ENCODE data around the gene SHISAL2B.
"Not testable (repeated sequence)": the region's sequence is repeated elsewhere in the genome, so short reads cannot be mapped to it uniquely, and the experiment has no call there.

SHISAL2B gene

DNA sequence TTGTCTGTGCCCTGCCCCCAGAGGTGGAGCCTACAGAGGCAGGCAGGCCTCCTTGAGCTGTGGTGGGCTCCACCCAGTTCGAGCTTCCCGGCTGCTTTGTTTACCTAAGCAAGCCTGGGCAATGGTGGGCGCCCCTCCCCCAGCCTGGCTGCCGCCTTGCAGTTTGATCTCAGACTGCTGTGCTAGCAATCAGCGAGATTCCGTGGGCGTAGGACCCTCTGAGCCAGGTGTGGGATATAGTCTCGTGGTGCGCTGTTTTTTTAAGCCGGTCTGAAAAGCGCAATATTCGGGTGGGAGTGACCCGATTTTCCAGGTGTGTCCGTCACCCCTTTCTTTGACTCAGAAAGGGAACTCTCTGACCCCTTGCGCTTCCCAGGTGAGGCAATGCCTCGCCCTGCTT, 24.2 kb downstream of the SHISAL2B start:
- not testable (repeated sequence) for H2AFZ ChIP-seq (ENCODE audit: low read depth, low read length); H3K9me3 ChIP-seq (ENCODE audit: low read length); H3K4me1 ChIP-seq (ENCODE audit: insufficient read depth, low read length); H3K27me3 ChIP-seq (ENCODE audit: insufficient read depth, low read length); H3K36me3 ChIP-seq (ENCODE audit: insufficient read depth, low read length); H3K4me3 ChIP-seq (ENCODE audit: low read length)

- H3K36me3 ChIP-seq (ENCODE audit: insufficient read depth, low read length) = peaks cover 45% of the 10 kb centered on the region
These were observed 32.3 kb downstream of the SHISAL2B start for GRCh38 chr5:64722588-64722987.

GRCh38 chr5:64727150-64727549, 36.8 kb downstream of the SHISAL2B start:
- Histone ChIP-seq H3K4me1 (ENCODE audit: insufficient read depth, low read length) (no peaks in the 10 kb centered on the region), H3K9me3 (ENCODE audit: low read length) (no peaks in the 10 kb centered on the region), H3K4me3 (ENCODE audit: low read length) (no peak overlapping the region), H3K27me3 (ENCODE audit: insufficient read depth, low read length) (no peaks in the 10 kb centered on the region), H2AFZ (ENCODE audit: low read depth, low read length) (no peak overlapping the region), H3K36me3 (ENCODE audit: insufficient read depth, low read length) (peaks cover 57% of the 10 kb centered on the region)

More at GRCh38 chr5:64722588-64722987, 32.3 kb downstream of the SHISAL2B start:
- Histone ChIP-seq H3K4me3 (ENCODE audit: low read length) (no peak overlapping the region), H3K27me3 (ENCODE audit: insufficient read depth, low read length) (no peaks in the 10 kb centered on the region), H3K4me1 (ENCODE audit: insufficient read depth, low read length) (no peaks in the 10 kb centered on the region), H3K9me3 (ENCODE audit: low read length) (no peaks in the 10 kb centered on the region), H2AFZ (ENCODE audit: low read depth, low read length) (no peak overlapping the region)

DNA sequence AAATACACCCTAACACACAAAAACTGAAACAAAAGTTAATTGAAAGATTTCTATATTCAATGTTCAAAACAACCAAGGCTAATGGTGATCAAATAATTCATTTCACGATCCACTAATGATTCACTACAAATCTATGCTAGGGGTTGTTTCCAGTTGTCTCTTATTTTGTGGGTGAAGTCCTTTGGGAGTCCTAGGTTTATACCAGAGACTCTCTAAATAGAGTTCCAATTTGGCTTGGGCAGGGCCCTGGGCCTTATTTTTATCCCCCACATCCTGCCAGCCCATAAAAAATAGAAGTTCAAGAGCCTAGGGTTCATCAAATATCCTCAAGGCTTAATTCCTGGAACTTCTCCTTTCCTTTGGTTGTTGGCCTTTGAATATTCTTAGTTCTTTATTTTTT, 52.1 kb downstream of the SHISAL2B start:
- Histone ChIP-seq H3K9me3 (ENCODE audit: low read length) (no peaks in the 10 kb centered on the region), H3K4me3 (ENCODE audit: low read length) (no peak overlapping the region), H3K27me3 (ENCODE audit: insufficient read depth, low read length) (no peaks in the 10 kb centered on the region), H3K4me1 (ENCODE audit: insufficient read depth, low read length) (no peaks in the 10 kb centered on the region), H3K36me3 (ENCODE audit: insufficient read depth, low read length) (peaks cover 29% of the 10 kb centered on the region), H2AFZ (ENCODE audit: low read depth, low read length) (no peak overlapping the region)

DNA sequence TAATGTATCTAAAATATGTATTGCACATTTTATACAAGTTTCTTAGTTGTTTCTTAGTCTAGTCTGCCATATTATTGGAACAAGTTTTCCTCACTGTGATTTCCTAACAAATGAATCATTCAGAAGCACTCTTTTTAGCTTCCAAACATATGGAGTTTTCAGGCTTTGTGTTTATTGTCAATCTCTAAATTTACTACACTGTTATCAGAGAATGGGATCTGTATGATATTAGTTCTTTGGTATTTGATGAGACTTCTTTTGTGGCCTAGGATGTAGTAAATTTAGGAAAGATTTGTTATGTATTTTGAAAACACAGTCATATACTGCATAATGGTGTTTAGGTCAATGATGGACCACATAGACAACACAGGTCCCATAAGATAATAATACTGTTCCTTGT, 52.5 kb downstream of the SHISAL2B start:
- H3K9me3 ChIP-seq (ENCODE audit: low read length) = no peaks in the 10 kb centered on the region
- H3K4me3 ChIP-seq (ENCODE audit: low read length) = no peak overlapping the region
- no peaks in the 10 kb centered on the region for H3K4me1 ChIP-seq (ENCODE audit: insufficient read depth, low read length)
- no peaks in the 10 kb centered on the region for H3K27me3 ChIP-seq (ENCODE audit: insufficient read depth, low read length)
- no peak overlapping the region for H2AFZ ChIP-seq (ENCODE audit: low read depth, low read length)
- peaks cover 29% of the 10 kb centered on the region for H3K36me3 ChIP-seq (ENCODE audit: insufficient read depth, low read length)

DNA sequence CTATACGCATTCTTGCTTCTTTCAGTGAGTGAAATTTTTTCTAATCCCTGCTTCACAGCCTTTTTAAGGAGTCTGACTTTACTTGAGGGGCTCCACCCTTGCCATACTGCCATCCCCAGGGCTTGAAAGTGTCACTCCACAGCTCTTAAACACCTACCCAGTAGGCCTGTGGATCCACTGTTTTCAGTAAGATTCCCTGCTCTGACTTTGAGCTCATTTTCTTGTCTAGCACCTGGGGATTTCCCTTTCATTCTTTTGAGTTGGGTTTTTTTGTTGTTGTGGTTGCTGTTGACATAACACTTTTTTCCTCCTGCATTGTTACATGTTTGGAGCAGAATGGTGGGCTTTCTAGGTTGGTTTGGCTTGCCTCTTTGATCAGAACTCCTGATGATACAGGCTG, 54.6 kb downstream of the SHISAL2B start:
- Histone ChIP-seq H2AFZ (ENCODE audit: low read depth, low read length) (no peak overlapping the region), H3K4me1 (ENCODE audit: insufficient read depth, low read length) (no peaks in the 10 kb centered on the region), H3K9me3 (ENCODE audit: low read length) (no peaks in the 10 kb centered on the region), H3K4me3 (ENCODE audit: low read length) (no peak overlapping the region), H3K36me3 (ENCODE audit: insufficient read depth, low read length) (peaks cover 14% of the 10 kb centered on the region), H3K27me3 (ENCODE audit: insufficient read depth, low read length) (no peaks in the 10 kb centered on the region)

DNA sequence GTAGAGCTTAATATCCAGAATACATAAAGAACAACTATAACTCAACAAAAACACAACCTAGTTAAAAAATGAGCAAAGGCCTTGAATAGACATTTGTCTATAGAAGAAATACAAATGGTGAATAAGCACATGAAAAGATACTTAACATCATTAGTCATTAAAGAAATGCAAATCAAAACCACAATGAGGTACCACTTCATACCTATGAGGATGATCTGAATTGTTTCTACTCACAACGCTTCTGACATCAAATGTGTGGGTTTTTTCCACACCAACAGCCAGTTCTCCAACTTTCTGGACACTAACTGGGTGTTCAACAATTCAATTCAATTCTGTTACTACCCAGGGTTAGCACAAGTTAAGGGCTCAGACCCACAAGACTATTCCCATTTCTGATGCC, 56.1 kb downstream of the SHISAL2B start:
- no peaks in the 10 kb centered on the region for H3K9me3 ChIP-seq (ENCODE audit: low read length)
- no peaks in the 10 kb centered on the region for H3K4me1 ChIP-seq (ENCODE audit: insufficient read depth, low read length)
- H3K36me3 ChIP-seq (ENCODE audit: insufficient read depth, low read length) = peaks cover 5% of the 10 kb centered on the region
- H2AFZ ChIP-seq (ENCODE audit: low read depth, low read length) = no peak overlapping the region
- H3K4me3 ChIP-seq (ENCODE audit: low read length) = no peak overlapping the region
- no peaks in the 10 kb centered on the region for H3K27me3 ChIP-seq (ENCODE audit: insufficient read depth, low read length)

DNA sequence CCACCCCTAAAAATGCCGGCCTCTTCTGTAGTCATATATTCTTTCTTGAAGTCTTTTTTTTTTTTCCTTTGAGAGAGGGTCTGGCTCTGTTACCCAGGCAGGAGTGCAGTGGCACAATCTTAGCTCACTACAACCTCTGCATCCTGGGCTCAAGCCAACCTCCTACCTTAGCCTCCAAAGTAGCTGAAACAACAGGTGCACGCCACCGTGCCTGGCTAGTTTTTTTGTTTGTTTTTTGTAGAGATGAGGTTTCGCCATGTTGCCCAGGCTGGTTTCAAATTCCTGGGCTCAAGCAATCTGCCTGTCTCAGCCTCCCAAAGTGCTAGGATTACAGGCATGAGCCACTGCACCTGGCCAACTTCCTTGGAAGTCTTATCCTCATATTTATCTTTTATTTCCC, 59.1 kb downstream of the SHISAL2B start:
- no peaks in the 10 kb centered on the region for H3K9me3 ChIP-seq (ENCODE audit: low read length)
- no peak overlapping the region for H3K4me3 ChIP-seq (ENCODE audit: low read length)
- H2AFZ ChIP-seq (ENCODE audit: low read depth, low read length) = no peak overlapping the region
- H3K4me1 ChIP-seq (ENCODE audit: insufficient read depth, low read length) = no peaks in the 10 kb centered on the region
- H3K36me3 ChIP-seq (ENCODE audit: insufficient read depth, low read length) = peaks cover 13% of the 10 kb centered on the region
- no peaks in the 10 kb centered on the region for H3K27me3 ChIP-seq (ENCODE audit: insufficient read depth, low read length)

DNA sequence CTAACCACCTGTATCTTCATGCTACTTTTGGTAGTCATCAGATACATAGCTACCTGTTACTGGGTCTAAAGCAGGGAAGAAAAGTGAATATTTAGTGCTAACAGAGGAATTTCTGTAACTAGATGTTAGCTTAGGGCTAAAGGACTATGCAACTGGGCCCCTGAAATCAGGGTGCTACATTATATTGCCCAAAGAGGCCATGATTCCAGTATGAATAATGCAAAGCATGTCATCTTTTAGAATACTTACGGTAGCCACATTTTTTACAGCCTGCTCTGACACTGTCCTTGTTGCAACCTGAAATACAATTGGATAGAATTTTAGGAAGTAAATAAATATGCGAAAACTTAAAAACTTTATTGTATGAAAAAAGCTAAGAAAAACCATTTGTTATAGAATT, 63.8 kb downstream of the SHISAL2B start:
- Histone ChIP-seq H2AFZ (ENCODE audit: low read depth, low read length) (no peak overlapping the region), H3K27me3 (ENCODE audit: insufficient read depth, low read length) (no peaks in the 10 kb centered on the region), H3K4me1 (ENCODE audit: insufficient read depth, low read length) (peaks cover 11% of the 10 kb centered on the region), H3K4me3 (ENCODE audit: low read length) (no peak overlapping the region), H3K9me3 (ENCODE audit: low read length) (no peaks in the 10 kb centered on the region), H3K36me3 (ENCODE audit: insufficient read depth, low read length) (peaks cover 12% of the 10 kb centered on the region)

GRCh38 chr5:64758901-64759300, 68.6 kb downstream of the SHISAL2B start:
- H3K4me3 ChIP-seq (ENCODE audit: low read length) = no peak overlapping the region

DNA sequence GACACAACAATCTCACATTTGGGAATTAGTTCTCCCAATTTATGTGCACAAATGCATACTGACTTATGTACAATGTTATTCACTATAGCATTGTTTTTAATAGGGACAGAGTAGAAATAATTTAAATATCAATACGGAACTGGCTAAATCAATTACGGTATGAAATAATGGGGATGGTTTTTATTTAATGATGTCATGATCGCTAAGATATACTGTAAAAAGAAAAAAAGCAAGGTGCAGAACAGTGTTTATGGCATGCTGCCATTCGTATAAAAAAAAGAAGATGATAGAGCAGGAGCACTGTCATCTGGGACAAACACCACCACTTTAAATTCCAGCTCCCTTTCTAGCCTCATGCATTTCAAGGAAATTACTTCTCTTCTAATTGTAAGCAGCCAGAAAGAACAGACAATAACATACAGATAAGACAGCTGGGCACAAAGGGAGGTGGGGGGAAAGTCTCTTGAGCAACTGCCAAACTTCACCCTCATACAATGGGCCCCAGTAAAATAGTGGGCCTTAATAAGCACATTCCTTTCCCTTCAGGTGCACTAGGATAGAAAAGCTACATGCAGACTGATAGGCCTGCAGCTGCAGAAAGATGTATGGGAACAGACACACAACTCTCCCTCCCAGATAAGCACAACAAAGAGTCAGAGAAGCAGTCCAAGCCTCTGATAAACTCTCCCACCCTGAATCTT, 69.8 kb downstream of the SHISAL2B start:
- Histone ChIP-seq H3K4me3 (ENCODE audit: low read length) (no peak overlapping the region), H3K27me3 (ENCODE audit: insufficient read depth, low read length) (no peaks in the 10 kb centered on the region), H3K4me1 (ENCODE audit: insufficient read depth, low read length) (peaks cover 39% of the 10 kb centered on the region), H3K36me3 (ENCODE audit: insufficient read depth, low read length) (peaks cover 20% of the 10 kb centered on the region), H2AFZ (ENCODE audit: low read depth, low read length) (no peak overlapping the region), H3K9me3 (ENCODE audit: low read length) (no peaks in the 10 kb centered on the region)

More at GRCh38 chr5:64758901-64759300, 68.6 kb downstream of the SHISAL2B start:
- H2AFZ ChIP-seq (ENCODE audit: low read depth, low read length) = no peak overlapping the region
- peaks cover 39% of the 10 kb centered on the region for H3K4me1 ChIP-seq (ENCODE audit: insufficient read depth, low read length)
- H3K36me3 ChIP-seq (ENCODE audit: insufficient read depth, low read length) = peaks cover 12% of the 10 kb centered on the region
- H3K9me3 ChIP-seq (ENCODE audit: low read length) = no peaks in the 10 kb centered on the region
- no peaks in the 10 kb centered on the region for H3K27me3 ChIP-seq (ENCODE audit: insufficient read depth, low read length)

DNA sequence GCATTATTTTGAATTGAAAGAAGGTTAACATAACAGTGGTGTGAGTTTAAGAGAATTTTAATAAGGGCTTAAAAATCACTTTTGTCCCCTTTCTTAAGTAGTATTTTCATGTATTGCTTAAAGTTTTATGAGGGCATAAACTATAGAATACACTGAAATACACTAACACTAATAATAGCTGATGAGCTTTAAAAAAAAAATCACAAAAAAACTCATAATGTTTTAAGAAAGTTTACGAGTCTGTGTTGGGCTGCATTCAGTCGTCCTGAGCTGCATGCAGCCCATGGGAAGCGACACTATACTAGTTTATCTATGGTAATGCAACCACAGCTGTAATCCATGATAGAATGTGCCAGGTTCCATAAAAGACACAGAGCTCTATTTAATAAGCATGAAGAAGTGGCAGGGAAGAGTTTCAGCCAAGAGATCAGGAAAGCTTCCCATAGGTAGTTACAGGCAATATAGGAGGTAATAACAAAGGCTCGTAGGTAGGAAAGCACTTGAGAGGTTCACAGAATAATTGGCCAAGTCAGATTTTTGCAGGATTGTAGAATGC, 73.7 kb downstream of the SHISAL2B start:
- Histone ChIP-seq H3K27me3 (ENCODE audit: insufficient read depth, low read length) (no peaks in the 10 kb centered on the region), H3K9me3 (ENCODE audit: low read length) (no peaks in the 10 kb centered on the region), H2AFZ (ENCODE audit: low read depth, low read length) (no peak overlapping the region), H3K4me1 (ENCODE audit: insufficient read depth, low read length) (peaks cover 39% of the 10 kb centered on the region), H3K4me3 (ENCODE audit: low read length) (no peak overlapping the region), H3K36me3 (ENCODE audit: insufficient read depth, low read length) (peaks cover 36% of the 10 kb centered on the region)

GRCh38 chr5:64765804-64766504, 75.7 kb downstream of the SHISAL2B start:
- Histone ChIP-seq H3K4me1 (ENCODE audit: insufficient read depth, low read length) (peaks cover 28% of the 10 kb centered on the region), H3K4me3 (ENCODE audit: low read length) (no peak overlapping the region), H3K36me3 (ENCODE audit: insufficient read depth, low read length) (peaks cover 36% of the 10 kb centered on the region), H3K27me3 (ENCODE audit: insufficient read depth, low read length) (no peaks in the 10 kb centered on the region), H2AFZ (ENCODE audit: low read depth, low read length) (no peak overlapping the region), H3K9me3 (ENCODE audit: low read length) (no peaks in the 10 kb centered on the region)

Measured in neuron (in vitro differentiated cells).